GM23338 (cell line): ENCODE measurements around the gene UTP4. TPM values are rescaled to one million over a fixed set of nuclear protein-coding genes. Genes with fewer than 3 reads are reported as not detected.

ENCODE experiments used
- ATAC-seq: fragments of 200-7000 bp; cut with Tn5 transposase; 3 replicates; pipeline ENCODE4 v1.9.1; 2020
- DNase-seq: peaks from one replicate; pipeline ENCODE4 v3.0.0-alpha.2; 2015; ENCODE audit warnings: low spot score
- H2AFZ ChIP-seq: fragments of 200-600 bp; sonication (generic); 2 replicates; pipeline ENCODE4 v1.8.0; 2016; ENCODE audit warnings: antibody characterized with exemption, mild to moderate bottlenecking, moderate library complexity
- H3F3A ChIP-seq: fragments of 200-600 bp; sonication (generic); replicated peaks from 2 replicates; pipeline ENCODE4 v1.8.0; 2017; ENCODE audit warnings: antibody characterized with exemption, mixed run types, low read depth
- H3K27ac ChIP-seq: fragments of 200-600 bp; sonication (generic); 2 replicates; pipeline ENCODE4 v1.6.1; 2016; ENCODE audit warnings: low read depth
- H3K27me3 ChIP-seq: fragments of 200-600 bp; sonication (generic); 2 replicates; pipeline ENCODE4 v1.8.0; 2016; ENCODE audit warnings: mild to moderate bottlenecking, mixed run types, moderate library complexity; ENCODE audit not compliant: insufficient read depth
- H3K36me3 ChIP-seq: fragments of 200-600 bp; sonication (generic); 2 replicates; pipeline ENCODE4 v1.8.0; 2016; ENCODE audit warnings: mild to moderate bottlenecking; ENCODE audit not compliant: insufficient read depth
- H3K4me1 ChIP-seq: fragments of 200-600 bp; sonication (generic); 2 replicates; pipeline ENCODE4 v1.8.0; 2016; ENCODE audit warnings: mild to moderate bottlenecking, moderate library complexity; ENCODE audit not compliant: insufficient read depth
- H3K4me2 ChIP-seq: fragments of 200-600 bp; sonication (generic); 2 replicates; pipeline ENCODE4 v1.7.1; 2017; ENCODE audit warnings: mixed run types
- H3K4me3 ChIP-seq: fragments of 200-600 bp; sonication (generic); 2 replicates; pipeline ENCODE4 v1.6.1; 2016; ENCODE audit warnings: mixed run types
- H3K79me2 ChIP-seq: fragments of 200-600 bp; sonication (generic); replicated peaks from 2 replicates; pipeline ENCODE4 v1.8.0; 2017; ENCODE audit warnings: mild to moderate bottlenecking; ENCODE audit not compliant: insufficient read depth
- H3K9me2 ChIP-seq: fragments of 200-600 bp; sonication (generic); 2 replicates; pipeline ENCODE4 v1.8.0; 2017; ENCODE audit not compliant: insufficient read depth
- H4K20me1 ChIP-seq: fragments of 200-600 bp; sonication (generic); replicated peaks from 2 replicates; pipeline ENCODE4 v1.8.0; 2017; ENCODE audit warnings: mild to moderate bottlenecking; ENCODE audit not compliant: insufficient read depth
- H3K27ac Mint-ChIP-seq: 2 replicates; pipeline ENCODE4 v1.8.0; 2020; ENCODE audit warnings: inconsistent platforms, mild to moderate bottlenecking, moderate library complexity, mixed read lengths
- H3K27me3 Mint-ChIP-seq: 3 replicates; pipeline ENCODE4 v1.8.0; 2022; ENCODE audit warnings: low read depth, mild to moderate bottlenecking, moderate library complexity, mixed read lengths, inconsistent platforms; ENCODE audit not compliant: insufficient read depth, poor library complexity
- H3K36me3 Mint-ChIP-seq: 3 replicates; pipeline ENCODE4 v1.8.0; 2021; ENCODE audit warnings: low read depth, mild to moderate bottlenecking, inconsistent platforms, moderate library complexity, mixed read lengths
- H3K4me1 Mint-ChIP-seq: 3 replicates; pipeline ENCODE4 v1.8.0; 2020; ENCODE audit warnings: mild to moderate bottlenecking, inconsistent platforms, mixed read lengths
- H3K4me3 Mint-ChIP-seq: 3 replicates; pipeline ENCODE4 v1.8.0; 2021; ENCODE audit warnings: moderate library complexity, mild to moderate bottlenecking, inconsistent platforms, mixed read lengths
- H3K9me3 Mint-ChIP-seq: 3 replicates; pipeline ENCODE4 v1.8.0; 2020; ENCODE audit warnings: moderate library complexity, mild to moderate bottlenecking, inconsistent platforms, mixed read lengths
- CREB1 ChIP-seq: fragments of 250-450 bp; sonication (Bioruptor Pico); IDR thresholded peaks from 2 replicates; pipeline ENCODE4 v1.5.0; 2020; ENCODE audit warnings: low read depth, mild to moderate bottlenecking, moderate library complexity
- EZH2 ChIP-seq: fragments of 200-600 bp; sonication (generic); IDR thresholded peaks from one replicate; pipeline ENCODE4 v1.8.0; 2017; ENCODE audit warnings: antibody characterized with exemption, mild to moderate bottlenecking, low read depth; ENCODE audit not compliant: unreplicated experiment
- EZH2phosphoT487 ChIP-seq: fragments of 200-600 bp; sonication (generic); IDR thresholded peaks from one replicate; pipeline ENCODE4 v1.8.1; 2018; ENCODE audit warnings: antibody characterized with exemption; ENCODE audit not compliant: unreplicated experiment
- JUNB ChIP-seq: IDR thresholded peaks from one replicate; pipeline ENCODE4 v1.6.1; 2016; ENCODE audit warnings: antibody characterized with exemption; ENCODE audit not compliant: unreplicated experiment
- NANOG ChIP-seq: IDR thresholded peaks from 2 replicates; pipeline ENCODE4 v1.6.1; 2016; ENCODE audit warnings: antibody characterized with exemption, borderline replicate concordance
- POLR2AphosphoS5 ChIP-seq: IDR thresholded peaks from 2 replicates; pipeline ENCODE4 v1.6.1; 2016; ENCODE audit warnings: antibody characterized with exemption, low read depth
- STAT1 ChIP-seq: IDR thresholded peaks from one replicate; pipeline ENCODE4 v1.6.1; 2016; ENCODE audit warnings: antibody characterized with exemption; ENCODE audit not compliant: unreplicated experiment
- ZNF114 ChIP-seq: fragments of 250-450 bp; sonication (Bioruptor Pico); IDR thresholded peaks from 2 replicates; pipeline ENCODE4 v1.5.0; 2020; ENCODE audit warnings: mild to moderate bottlenecking, moderate library complexity
- ZNF331 ChIP-seq: fragments of 250-450 bp; sonication (Bioruptor Pico); IDR thresholded peaks from 2 replicates; pipeline ENCODE4 v1.5.0; 2020; ENCODE audit warnings: low read depth, mild to moderate bottlenecking, moderate library complexity
- polyA plus RNA-seq: library from polyadenylated mRNA; unstranded; fragments of >200 nt; fragmentation: Nextera tagmentation; extraction: Ambion mirVana; gene quantifications from 2 replicates; pipeline ENCODE4 v1.2.1, GENCODE V29; 2016
- total RNA-seq: library from RNA; depleted of rRNA; stranded (reverse); fragments of >200 nt; shearing (Covaris generic); gene quantifications from 2 replicates; pipeline ENCODE4 v1.2.3, GENCODE V29; 2014
- TF ChIP-seq, protein P1 (sequence below): IDR thresholded peaks from one replicate; pipeline ENCODE4 v1.6.1; 2018; ENCODE audit warnings: antibody characterized with exemption; ENCODE audit not compliant: unreplicated experiment
- TF ChIP-seq, protein P2 (sequence below), 2 experiments: fragments of 200-600 bp in 1 of 2; sonication (generic) in 1 of 2; conservative IDR thresholded peaks; 2 replicates each; pipeline versions ENCODE4 v1.5.1 to v1.6.1; 2016 to 2017; ENCODE audit warnings: antibody characterized with exemption in 2 of 2, low read depth in 2 of 2, mild to moderate bottlenecking in 2 of 2, moderate library complexity in 1 of 2
- TF ChIP-seq, protein P3 (sequence below): fragments of 250-450 bp; sonication (Bioruptor Pico); IDR thresholded peaks from 2 replicates; pipeline ENCODE4 v1.5.0; 2020; ENCODE audit warnings: mild to moderate bottlenecking, moderate library complexity
- TF ChIP-seq, protein P4 (sequence below): IDR thresholded peaks from 2 replicates; pipeline ENCODE4 v1.6.1; 2016; ENCODE audit warnings: antibody characterized with exemption

The UTP4 gene
- total and polyA plus RNA-seq, 2 experiments from 2014 or later: 63.2 to 66.6 TPM

DNA sequence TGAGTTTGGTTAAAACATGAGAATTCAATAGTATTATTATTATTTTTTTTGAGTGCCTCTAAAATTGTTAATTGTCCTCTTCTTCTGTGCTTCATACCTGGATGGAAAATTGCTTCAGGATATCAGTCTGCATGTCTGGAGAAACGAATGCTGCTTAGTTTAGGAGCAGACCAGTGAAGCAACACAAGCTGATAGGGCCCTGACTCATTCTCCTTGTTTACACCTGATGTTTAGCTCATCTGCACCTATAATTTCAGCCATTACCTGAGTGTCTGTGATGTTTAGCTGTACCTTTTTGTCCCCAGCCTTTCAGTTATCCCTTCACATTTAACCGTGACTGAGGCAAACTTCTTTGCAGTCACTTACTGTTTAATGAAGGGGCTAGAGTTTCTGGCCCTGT, 69.3 kb downstream of the UTP4 start:
- peaks cover 2% of the 10 kb centered on the region for H3K27me3 Mint-ChIP-seq
- H3K9me3 Mint-ChIP-seq: no peaks in the 10 kb centered on the region
- H3K4me1 Mint-ChIP-seq: no peaks in the 10 kb centered on the region
- H3K4me3 Mint-ChIP-seq: no peak overlapping the region
- TF ChIP-seq STAT1 (no peak), ZNF331 (no peak), EZH2 (no peak), POLR2AphosphoS5 (no peak), NANOG (no peak), EZH2phosphoT487 (no peak), ZNF114 (CRISPR knock-in tag) (no peak), CREB1 (CRISPR knock-in tag) (no peak), JUNB (no peak)
- TF ChIP-seq, protein P1, sequence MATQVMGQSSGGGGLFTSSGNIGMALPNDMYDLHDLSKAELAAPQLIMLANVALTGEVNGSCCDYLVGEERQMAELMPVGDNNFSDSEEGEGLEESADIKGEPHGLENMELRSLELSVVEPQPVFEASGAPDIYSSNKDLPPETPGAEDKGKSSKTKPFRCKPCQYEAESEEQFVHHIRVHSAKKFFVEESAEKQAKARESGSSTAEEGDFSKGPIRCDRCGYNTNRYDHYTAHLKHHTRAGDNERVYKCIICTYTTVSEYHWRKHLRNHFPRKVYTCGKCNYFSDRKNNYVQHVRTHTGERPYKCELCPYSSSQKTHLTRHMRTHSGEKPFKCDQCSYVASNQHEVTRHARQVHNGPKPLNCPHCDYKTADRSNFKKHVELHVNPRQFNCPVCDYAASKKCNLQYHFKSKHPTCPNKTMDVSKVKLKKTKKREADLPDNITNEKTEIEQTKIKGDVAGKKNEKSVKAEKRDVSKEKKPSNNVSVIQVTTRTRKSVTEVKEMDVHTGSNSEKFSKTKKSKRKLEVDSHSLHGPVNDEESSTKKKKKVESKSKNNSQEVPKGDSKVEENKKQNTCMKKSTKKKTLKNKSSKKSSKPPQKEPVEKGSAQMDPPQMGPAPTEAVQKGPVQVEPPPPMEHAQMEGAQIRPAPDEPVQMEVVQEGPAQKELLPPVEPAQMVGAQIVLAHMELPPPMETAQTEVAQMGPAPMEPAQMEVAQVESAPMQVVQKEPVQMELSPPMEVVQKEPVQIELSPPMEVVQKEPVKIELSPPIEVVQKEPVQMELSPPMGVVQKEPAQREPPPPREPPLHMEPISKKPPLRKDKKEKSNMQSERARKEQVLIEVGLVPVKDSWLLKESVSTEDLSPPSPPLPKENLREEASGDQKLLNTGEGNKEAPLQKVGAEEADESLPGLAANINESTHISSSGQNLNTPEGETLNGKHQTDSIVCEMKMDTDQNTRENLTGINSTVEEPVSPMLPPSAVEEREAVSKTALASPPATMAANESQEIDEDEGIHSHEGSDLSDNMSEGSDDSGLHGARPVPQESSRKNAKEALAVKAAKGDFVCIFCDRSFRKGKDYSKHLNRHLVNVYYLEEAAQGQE: no peak
- TF ChIP-seq, protein P2, sequence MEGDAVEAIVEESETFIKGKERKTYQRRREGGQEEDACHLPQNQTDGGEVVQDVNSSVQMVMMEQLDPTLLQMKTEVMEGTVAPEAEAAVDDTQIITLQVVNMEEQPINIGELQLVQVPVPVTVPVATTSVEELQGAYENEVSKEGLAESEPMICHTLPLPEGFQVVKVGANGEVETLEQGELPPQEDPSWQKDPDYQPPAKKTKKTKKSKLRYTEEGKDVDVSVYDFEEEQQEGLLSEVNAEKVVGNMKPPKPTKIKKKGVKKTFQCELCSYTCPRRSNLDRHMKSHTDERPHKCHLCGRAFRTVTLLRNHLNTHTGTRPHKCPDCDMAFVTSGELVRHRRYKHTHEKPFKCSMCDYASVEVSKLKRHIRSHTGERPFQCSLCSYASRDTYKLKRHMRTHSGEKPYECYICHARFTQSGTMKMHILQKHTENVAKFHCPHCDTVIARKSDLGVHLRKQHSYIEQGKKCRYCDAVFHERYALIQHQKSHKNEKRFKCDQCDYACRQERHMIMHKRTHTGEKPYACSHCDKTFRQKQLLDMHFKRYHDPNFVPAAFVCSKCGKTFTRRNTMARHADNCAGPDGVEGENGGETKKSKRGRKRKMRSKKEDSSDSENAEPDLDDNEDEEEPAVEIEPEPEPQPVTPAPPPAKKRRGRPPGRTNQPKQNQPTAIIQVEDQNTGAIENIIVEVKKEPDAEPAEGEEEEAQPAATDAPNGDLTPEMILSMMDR (conservative IDR thresholded peaks at IDR 0.05; ENCODE audit: low read depth in 2 of 2): no peak
- TF ChIP-seq, protein P3, sequence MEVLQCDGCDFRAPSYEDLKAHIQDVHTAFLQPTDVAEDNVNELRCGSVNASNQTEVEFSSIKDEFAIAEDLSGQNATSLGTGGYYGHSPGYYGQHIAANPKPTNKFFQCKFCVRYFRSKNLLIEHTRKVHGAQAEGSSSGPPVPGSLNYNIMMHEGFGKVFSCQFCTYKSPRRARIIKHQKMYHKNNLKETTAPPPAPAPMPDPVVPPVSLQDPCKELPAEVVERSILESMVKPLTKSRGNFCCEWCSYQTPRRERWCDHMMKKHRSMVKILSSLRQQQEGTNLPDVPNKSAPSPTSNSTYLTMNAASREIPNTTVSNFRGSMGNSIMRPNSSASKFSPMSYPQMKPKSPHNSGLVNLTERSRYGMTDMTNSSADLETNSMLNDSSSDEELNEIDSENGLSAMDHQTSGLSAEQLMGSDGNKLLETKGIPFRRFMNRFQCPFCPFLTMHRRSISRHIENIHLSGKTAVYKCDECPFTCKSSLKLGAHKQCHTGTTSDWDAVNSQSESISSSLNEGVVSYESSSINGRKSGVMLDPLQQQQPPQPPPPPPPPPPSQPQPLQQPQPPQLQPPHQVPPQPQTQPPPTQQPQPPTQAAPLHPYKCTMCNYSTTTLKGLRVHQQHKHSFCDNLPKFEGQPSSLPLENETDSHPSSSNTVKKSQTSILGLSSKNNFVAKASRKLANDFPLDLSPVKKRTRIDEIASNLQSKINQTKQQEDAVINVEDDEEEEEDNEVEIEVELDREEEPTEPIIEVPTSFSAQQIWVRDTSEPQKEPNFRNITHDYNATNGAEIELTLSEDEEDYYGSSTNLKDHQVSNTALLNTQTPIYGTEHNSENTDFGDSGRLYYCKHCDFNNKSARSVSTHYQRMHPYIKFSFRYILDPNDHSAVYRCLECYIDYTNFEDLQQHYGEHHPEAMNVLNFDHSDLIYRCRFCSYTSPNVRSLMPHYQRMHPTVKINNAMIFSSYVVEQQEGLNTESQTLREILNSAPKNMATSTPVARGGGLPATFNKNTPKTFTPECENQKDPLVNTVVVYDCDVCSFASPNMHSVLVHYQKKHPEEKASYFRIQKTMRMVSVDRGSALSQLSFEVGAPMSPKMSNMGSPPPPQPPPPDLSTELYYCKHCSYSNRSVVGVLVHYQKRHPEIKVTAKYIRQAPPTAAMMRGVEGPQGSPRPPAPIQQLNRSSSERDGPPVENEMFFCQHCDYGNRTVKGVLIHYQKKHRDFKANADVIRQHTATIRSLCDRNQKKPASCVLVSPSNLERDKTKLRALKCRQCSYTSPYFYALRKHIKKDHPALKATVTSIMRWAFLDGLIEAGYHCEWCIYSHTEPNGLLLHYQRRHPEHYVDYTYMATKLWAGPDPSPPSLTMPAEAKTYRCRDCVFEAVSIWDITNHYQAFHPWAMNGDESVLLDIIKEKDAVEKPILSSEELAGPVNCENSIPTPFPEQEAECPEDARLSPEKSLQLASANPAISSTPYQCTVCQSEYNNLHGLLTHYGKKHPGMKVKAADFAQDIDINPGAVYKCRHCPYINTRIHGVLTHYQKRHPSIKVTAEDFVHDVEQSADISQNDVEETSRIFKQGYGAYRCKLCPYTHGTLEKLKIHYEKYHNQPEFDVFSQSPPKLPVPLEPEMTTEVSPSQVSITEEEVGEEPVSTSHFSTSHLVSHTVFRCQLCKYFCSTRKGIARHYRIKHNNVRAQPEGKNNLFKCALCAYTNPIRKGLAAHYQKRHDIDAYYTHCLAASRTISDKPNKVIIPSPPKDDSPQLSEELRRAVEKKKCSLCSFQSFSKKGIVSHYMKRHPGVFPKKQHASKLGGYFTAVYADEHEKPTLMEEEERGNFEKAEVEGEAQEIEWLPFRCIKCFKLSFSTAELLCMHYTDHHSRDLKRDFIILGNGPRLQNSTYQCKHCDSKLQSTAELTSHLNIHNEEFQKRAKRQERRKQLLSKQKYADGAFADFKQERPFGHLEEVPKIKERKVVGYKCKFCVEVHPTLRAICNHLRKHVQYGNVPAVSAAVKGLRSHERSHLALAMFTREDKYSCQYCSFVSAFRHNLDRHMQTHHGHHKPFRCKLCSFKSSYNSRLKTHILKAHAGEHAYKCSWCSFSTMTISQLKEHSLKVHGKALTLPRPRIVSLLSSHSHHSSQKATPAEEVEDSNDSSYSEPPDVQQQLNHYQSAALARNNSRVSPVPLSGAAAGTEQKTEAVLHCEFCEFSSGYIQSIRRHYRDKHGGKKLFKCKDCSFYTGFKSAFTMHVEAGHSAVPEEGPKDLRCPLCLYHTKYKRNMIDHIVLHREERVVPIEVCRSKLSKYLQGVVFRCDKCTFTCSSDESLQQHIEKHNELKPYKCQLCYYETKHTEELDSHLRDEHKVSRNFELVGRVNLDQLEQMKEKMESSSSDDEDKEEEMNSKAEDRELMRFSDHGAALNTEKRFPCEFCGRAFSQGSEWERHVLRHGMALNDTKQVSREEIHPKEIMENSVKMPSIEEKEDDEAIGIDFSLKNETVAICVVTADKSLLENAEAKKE (CRISPR knock-in tag): no peak
- TF ChIP-seq, protein P4, sequence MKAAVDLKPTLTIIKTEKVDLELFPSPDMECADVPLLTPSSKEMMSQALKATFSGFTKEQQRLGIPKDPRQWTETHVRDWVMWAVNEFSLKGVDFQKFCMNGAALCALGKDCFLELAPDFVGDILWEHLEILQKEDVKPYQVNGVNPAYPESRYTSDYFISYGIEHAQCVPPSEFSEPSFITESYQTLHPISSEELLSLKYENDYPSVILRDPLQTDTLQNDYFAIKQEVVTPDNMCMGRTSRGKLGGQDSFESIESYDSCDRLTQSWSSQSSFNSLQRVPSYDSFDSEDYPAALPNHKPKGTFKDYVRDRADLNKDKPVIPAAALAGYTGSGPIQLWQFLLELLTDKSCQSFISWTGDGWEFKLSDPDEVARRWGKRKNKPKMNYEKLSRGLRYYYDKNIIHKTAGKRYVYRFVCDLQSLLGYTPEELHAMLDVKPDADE: no peak
- no peak overlapping the region for H2AFZ ChIP-seq
- H3K4me2 ChIP-seq: no peak overlapping the region
- ATAC-seq (no peak), DNase-seq (no peak)
- H3K36me3 ChIP-seq: no peaks in the 10 kb centered on the region
- H3K9me2 ChIP-seq: no peaks in the 10 kb centered on the region
- H3K27ac ChIP-seq: peak overlapping the region; percentile 55; the same call in 1 of the 2 replicates
- H3F3A ChIP-seq: no peaks in the 10 kb centered on the region
- H3K4me1 ChIP-seq: no peaks in the 10 kb centered on the region
- no peaks in the 10 kb centered on the region; the same call in 2 of the 3 replicates for H3K36me3 Mint-ChIP-seq
- H3K27me3 ChIP-seq: no peaks in the 10 kb centered on the region
- H3K4me3 ChIP-seq: no peak overlapping the region
- H3K27ac Mint-ChIP-seq: no peak overlapping the region; the same call in 1 of the 2 replicates
- H3K79me2 ChIP-seq: peaks cover 52% of the 10 kb centered on the region
- H4K20me1 ChIP-seq: peaks cover 8% of the 10 kb centered on the region; the same call in 1 of the 2 replicates
